ENCODE results near the gene CDC34.
A peak's percentile ranks its signal among the peaks of the same experiment; 100 is the strongest.

CDC34 gene

GRCh38 chr19:497869-498510 lies 33.6 kb upstream of the CDC34 start:
- DNase-seq = no peak

DNA sequence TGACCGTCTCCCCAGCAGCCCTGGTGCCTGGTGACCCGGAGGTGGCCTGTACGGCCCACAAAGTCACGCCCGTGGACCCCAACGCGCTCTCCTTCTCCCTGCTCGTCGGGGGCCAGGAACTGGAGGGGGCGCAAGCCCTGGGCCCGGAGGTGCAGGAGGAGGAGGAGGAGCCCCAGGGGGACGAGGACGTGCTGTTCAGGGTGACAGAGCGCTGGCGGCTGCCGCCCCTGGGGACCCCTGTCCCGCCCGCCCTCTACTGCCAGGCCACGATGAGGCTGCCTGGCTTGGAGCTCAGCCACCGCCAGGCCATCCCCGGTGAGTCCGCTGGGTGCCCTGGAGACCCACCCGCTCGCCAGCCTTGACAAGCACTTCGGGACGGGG lies 33.1 kb upstream of the CDC34 start:
- DNase-seq = no peak

- no peak for DNase-seq
Observed at GRCh38 chr19:498977-499623, 32.5 kb upstream of the CDC34 start.

- DNase-seq = no peak
Observed at GRCh38 chr19:501646-502045, 29.9 kb upstream of the CDC34 start.

- no peak for DNase-seq
Observed at GRCh38 chr19:504616-505015, 26.9 kb upstream of the CDC34 start.

DNA sequence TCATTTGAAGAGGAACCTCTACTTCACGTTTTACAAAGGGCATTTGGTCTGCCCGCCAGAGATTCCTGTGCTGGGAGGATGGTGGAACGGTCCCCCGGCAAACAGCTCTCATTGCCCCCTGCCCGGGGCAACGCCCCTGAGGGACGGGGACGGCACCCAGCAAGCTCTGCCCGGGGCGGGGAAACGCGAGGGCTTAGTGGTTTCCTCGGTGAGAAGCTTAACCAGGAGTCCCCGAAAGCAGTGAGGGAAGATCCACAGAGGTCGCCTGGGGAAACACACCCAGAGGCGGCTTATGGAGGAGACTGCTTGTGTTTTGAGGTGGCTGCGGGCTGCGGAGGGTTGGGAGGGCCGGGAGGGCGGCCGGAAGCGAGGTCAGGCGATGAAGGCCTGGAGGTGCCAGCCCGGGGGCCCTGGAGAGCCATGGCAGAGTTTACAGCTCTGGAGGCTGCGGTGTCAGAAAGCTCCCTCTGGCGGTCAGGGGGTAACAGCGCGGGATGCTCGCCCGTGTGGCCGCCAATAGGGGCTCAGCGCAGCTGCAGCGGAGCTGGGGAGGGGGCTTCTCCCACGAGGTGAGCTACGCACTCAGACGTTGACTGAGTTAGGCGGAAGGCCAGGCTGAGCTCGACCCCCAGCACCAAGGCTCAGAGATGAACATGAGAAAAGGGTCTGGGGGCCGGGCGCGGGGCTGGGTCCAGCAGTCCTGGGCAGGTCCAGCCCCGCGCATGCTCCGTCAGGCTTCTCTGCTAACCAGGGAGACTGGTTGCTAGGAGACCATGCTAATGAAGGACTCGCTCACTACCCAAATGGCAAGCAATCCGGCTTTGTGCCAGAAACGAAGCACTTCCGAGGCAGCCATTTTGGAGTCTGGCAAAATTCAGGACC lies 24.9 kb upstream of the CDC34 start:
- DNase-seq = peak; percentile 78 to 98

DNA sequence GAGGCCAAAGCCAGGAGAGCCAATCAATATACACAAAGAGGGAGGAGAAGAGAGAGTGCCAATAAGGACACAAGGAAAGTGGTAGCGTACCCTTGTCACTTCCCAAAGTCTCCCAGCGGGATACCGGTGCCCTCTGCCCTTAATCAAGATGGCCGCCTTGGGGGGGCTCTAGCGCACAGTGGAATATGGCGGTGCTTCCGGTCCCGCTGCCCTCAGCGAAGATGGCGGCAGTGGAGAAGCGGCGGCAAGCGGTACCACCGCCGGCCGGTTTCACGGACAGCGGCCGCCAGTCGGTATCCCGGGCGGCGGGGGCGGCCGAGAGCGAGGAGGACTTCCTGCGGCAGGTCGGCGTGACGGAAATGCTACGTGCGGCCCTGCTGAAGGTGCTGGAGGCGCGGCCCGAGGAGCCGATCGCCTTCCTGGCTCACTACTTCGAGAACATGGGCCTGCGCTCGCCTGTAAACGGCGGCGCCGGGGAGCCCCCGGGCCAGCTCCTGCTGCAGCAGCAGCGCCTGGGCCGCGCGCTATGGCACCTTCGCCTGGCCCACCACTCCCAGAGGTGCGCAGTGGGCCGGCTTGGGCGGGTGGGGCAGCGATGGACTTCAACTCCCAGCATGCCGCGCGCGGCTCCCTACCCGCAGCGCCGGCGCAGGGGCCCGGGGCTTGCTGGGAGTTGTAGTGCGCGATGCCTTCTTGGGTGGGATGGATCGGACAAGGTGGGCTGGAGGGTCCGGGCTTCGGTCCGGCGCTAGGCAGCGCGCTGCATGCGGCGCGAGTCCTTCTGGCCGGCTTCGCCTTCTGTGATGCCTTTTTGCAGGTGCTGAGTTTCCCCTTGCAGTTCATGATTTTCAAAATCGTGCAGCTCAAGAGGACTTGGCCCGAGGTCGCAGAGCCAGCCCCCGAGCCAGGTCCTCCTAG lies 24.0 kb upstream of the CDC34 start, which contains the start of gene TPGS1:
Gene TPGS1, plus strand, starts transcription at position 212 of the 918 bp plus-strand sequence. Its CDS starts 10 bp downstream, at position 222.
- peak in 1 of 2 experiments; percentile 98 for DNase-seq

GRCh38 chr19:508204-509150 lies 23.1 kb upstream of the CDC34 start:
- no peak for DNase-seq

- DNase-seq = peak in 1 of 2 experiments; percentile 3
Observed at GRCh38 chr19:510606-511100, 20.9 kb upstream of the CDC34 start.

DNA sequence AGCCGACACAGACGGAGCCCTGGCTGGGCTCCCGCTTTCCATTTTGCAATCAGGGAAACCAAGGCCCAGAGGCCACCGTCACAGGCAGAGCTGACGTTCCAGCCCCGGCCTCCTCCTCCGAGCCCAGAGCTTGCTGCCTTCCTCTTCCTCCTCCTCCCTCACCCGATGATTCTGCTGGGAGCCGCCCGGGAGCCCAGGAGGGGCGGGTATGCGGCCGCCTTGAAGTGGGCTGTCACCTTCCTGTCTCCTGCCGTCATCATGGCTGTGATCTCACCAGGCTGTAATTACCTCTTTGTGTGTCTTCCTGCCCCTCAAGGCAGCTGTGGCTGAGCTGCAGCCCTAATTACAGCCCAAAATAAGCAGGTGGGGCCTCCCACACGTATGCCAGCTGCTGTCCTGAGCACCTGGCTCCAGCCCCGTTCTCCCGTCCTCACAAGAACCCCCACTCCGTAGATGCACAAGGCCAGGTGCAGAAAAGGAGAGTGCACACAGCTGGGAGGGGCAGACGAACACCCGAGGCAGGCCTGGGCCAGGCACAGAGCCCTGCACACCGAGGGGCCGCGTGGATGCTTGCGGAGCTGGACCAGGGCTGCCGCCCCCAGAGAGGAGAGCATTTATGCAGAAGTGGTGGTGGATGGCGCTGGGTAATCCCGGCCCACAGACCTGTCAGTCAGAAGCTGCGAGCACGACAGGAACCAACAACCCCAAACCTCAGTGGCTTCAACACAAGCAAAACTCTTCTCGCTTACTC lies 20.3 kb upstream of the CDC34 start:
- no peak for DNase-seq

GRCh38 chr19:512547-513365 lies 18.8 kb upstream of the CDC34 start:
- no peak for DNase-seq

GRCh38 chr19:513368-514165 lies 18.0 kb upstream of the CDC34 start:
- no peak for DNase-seq

DNA sequence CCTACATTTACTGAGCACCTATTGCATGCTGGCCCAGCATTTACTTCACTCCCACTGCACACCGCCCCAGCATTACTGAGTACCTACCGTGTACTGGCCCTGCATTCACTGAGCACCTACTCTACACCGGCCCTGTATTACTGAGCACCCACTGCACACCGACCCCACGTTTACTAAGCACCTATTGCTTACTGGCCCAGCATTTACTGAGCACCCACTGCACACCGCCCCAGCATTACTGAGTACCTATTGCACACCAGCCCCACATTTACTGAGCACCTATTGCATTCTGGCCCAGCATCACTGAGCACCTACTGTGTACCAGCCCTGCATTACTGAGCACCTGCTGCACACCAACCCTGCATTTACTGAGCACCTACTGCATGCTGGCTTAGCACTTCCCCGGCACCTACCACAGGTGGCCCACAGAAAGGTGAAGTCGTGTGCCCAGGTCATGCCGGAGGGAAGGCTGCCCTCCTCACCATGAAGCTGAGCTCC lies 17.3 kb upstream of the CDC34 start:
- no peak for DNase-seq

- no peak for DNase-seq
Observed at GRCh38 chr19:517721-518597, 13.6 kb upstream of the CDC34 start.

DNA sequence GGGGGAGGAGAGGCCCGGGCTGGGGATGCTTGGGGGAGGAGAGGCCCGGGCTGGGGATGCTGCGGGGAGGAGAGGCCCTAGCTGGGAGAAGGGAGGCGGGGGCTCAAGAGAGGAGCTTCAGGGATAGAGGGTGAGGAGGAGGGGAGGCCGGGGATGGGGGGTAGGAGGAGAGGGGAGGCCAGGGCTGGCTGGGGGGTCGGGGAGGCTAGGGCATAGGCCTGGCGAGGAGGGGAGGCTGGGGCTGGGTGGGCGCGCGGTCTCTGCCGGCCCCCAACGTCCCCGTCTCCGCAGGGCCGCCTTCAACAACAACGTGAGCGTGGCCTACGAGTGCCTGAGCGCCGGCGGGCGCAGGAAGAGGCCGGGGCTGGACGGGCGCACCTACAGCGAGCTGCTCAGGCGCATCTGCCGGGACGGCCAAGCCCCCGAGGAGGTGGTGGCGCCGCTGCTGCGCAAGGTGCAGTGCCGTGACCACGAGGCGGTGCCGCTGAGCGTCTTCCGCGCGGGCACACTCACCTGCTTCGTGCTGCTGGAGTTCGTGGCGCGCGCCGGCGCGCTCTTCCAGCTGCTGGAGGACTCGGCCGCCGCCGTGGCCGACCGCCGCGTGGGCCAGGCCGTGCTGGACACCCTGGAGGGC lies 12.8 kb upstream of the CDC34 start:
- DNase-seq = no peak

- DNase-seq = no peak
Observed at GRCh38 chr19:519449-519865, 12.1 kb upstream of the CDC34 start.

GRCh38 chr19:522726-523125 lies 8.8 kb upstream of the CDC34 start:
- no peak for DNase-seq

Data from cerebellar nuclear complex (tissue), 1 donor.